ENCODE measurements around the gene COA5.

GRCh38 chr2:98579926-98580325, 28.4 kb downstream of the COA5 start:
- TF ChIP-seq POLR2AphosphoS5 (IDR thresholded peaks at IDR 0.05; ENCODE audit: borderline replicate concordance, low read depth, low read length) (no peak), EZH2 (IDR thresholded peaks at IDR 0.05) (no peak)
